HAP-1 (cell line): ENCODE results near the gene LRRC71.
A peak's percentile ranks its signal among the peaks of the same experiment; 100 is the strongest.
"Not testable (repeated sequence)": the region's sequence is repeated elsewhere in the genome, so short reads cannot be mapped to it uniquely, and the experiment has no call there.

Experiments
- DNase-seq, 2 experiments: peaks; one replicate each; pipeline ENCODE4 v3.0.0-alpha.2; 2016 to 2020; ENCODE audit warnings: low spot score in 2 of 2
- H3K27me3 ChIP-seq: fragments of 250-450 bp; sonication (Bioruptor Pico); 2 replicates; pipeline ENCODE4 v1.5.1; 2020; ENCODE audit warnings: low read depth, mild to moderate bottlenecking, moderate library complexity
- H3K36me3 ChIP-seq: fragments of 250-450 bp; sonication (Bioruptor Pico); replicated peaks from 2 replicates; pipeline ENCODE4 v1.5.1; 2020; ENCODE audit warnings: mild to moderate bottlenecking
- H3K4me1 ChIP-seq: fragments of 250-450 bp; sonication (Bioruptor Pico); 2 replicates; pipeline ENCODE4 v1.5.1; 2020; ENCODE audit warnings: mild to moderate bottlenecking
- H3K4me3 ChIP-seq: fragments of 250-450 bp; sonication (Bioruptor Pico); 2 replicates; pipeline ENCODE4 v1.5.1; 2020; ENCODE audit warnings: mild to moderate bottlenecking, moderate library complexity
- H3K9me3 ChIP-seq: fragments of 250-450 bp; sonication (Bioruptor Pico); 2 replicates; pipeline ENCODE4 v1.5.1; 2020; ENCODE audit warnings: mild to moderate bottlenecking, moderate library complexity
- in situ Hi-C: fragments of 300-500 bp; cut with MboI; formaldehyde crosslinking; loops from 3 replicates; pipeline ENCODE4 v1.14.3; 2020; ENCODE audit warnings: low sequenced_read_pairs, inconsistent platforms, mixed read lengths

LRRC71 gene

GRCh38 chr1:156922986-156923669 lies 2.7 kb downstream of the LRRC71 start:
- no peaks in the 10 kb centered on the region for H3K4me1 ChIP-seq
- peaks cover 3% of the 10 kb centered on the region; the same call in 1 of the 2 replicates for H3K9me3 ChIP-seq
- no peaks in the 10 kb centered on the region for H3K36me3 ChIP-seq
- no peak overlapping the region for H3K4me3 ChIP-seq
- in situ Hi-C loops: no loop called here
- H3K27me3 ChIP-seq: peaks cover 39% of the 10 kb centered on the region
- no peak for DNase-seq

GRCh38 chr1:156923670-156924477 lies 3.4 kb downstream of the LRRC71 start:
- H3K4me3 ChIP-seq: no peak overlapping the region
- H3K4me1 ChIP-seq: no peaks in the 10 kb centered on the region
- H3K9me3 ChIP-seq: no peaks in the 10 kb centered on the region
- in situ Hi-C loops: no loop called here
- DNase-seq: peak in 1 of 2 experiments; percentile 25
- H3K36me3 ChIP-seq: no peaks in the 10 kb centered on the region
- H3K27me3 ChIP-seq: peaks cover 41% of the 10 kb centered on the region

- H3K27me3 ChIP-seq: peaks cover 43% of the 10 kb centered on the region
- no peak for DNase-seq
- in situ Hi-C loops: no loop called here
Observed at GRCh38 chr1:156924478-156925153, 4.2 kb downstream of the LRRC71 start.

GRCh38 chr1:156925154-156926010 lies 5.0 kb downstream of the LRRC71 start:
- H3K4me1 ChIP-seq: no peaks in the 10 kb centered on the region
- no peaks in the 10 kb centered on the region for H3K36me3 ChIP-seq
- peaks cover 43% of the 10 kb centered on the region for H3K27me3 ChIP-seq
- in situ Hi-C loops: no loop called here
- H3K4me3 ChIP-seq: no peak overlapping the region
- DNase-seq: no peak
- H3K9me3 ChIP-seq: no peaks in the 10 kb centered on the region

More at GRCh38 chr1:156924478-156925153, 4.2 kb downstream of the LRRC71 start:
- H3K9me3 ChIP-seq: no peaks in the 10 kb centered on the region
- H3K36me3 ChIP-seq: no peaks in the 10 kb centered on the region
- H3K4me3 ChIP-seq: no peak overlapping the region
- no peaks in the 10 kb centered on the region for H3K4me1 ChIP-seq

GRCh38 chr1:156926175-156926574 lies 5.7 kb downstream of the LRRC71 start:
- no peaks in the 10 kb centered on the region for H3K9me3 ChIP-seq
- no peaks in the 10 kb centered on the region for H3K36me3 ChIP-seq
- peaks cover 37% of the 10 kb centered on the region for H3K27me3 ChIP-seq
- no peaks in the 10 kb centered on the region for H3K4me1 ChIP-seq
- DNase-seq: no peak
- in situ Hi-C loops: no loop called here
- no peak overlapping the region for H3K4me3 ChIP-seq

- DNase-seq, in situ Hi-C loops, H3K9me3 ChIP-seq, H3K4me3 ChIP-seq, H3K36me3 ChIP-seq, H3K4me1 ChIP-seq: not testable (repeated sequence)
- peaks cover 34% of the 10 kb centered on the region for H3K27me3 ChIP-seq
Observed at GRCh38 chr1:156926695-156927094, 6.3 kb downstream of the LRRC71 start.

- Histone ChIP-seq H3K4me3 (peak overlapping the region; percentile 26), H3K36me3 (no peaks in the 10 kb centered on the region), H3K9me3 (no peaks in the 10 kb centered on the region), H3K27me3 (peaks cover 26% of the 10 kb centered on the region), H3K4me1 (no peaks in the 10 kb centered on the region)
- peak; percentile 67 to 91 for DNase-seq
- in situ Hi-C loops: no loop called here
Observed at GRCh38 chr1:156927215-156928042, 7.0 kb downstream of the LRRC71 start.

GRCh38 chr1:156928043-156928602 lies 7.7 kb downstream of the LRRC71 start:
- Histone ChIP-seq H3K4me1 (no peaks in the 10 kb centered on the region), H3K27me3 (peaks cover 19% of the 10 kb centered on the region), H3K4me3 (no peak overlapping the region), H3K9me3 (no peaks in the 10 kb centered on the region), H3K36me3 (no peaks in the 10 kb centered on the region)
- no peak for DNase-seq
- in situ Hi-C loops: no loop called here

- no peak for DNase-seq
- no peaks in the 10 kb centered on the region for H3K36me3 ChIP-seq
- H3K9me3 ChIP-seq: no peaks in the 10 kb centered on the region
- H3K4me1 ChIP-seq: no peaks in the 10 kb centered on the region
- H3K4me3 ChIP-seq: no peak overlapping the region
- in situ Hi-C loops: no loop called here
- H3K27me3 ChIP-seq: peaks cover 8% of the 10 kb centered on the region; the same call in 1 of the 2 replicates
Observed at GRCh38 chr1:156929596-156930238, 9.3 kb downstream of the LRRC71 start.

GRCh38 chr1:156930483-156930882 lies 10.1 kb downstream of the LRRC71 start:
- no peak for DNase-seq
- H3K9me3 ChIP-seq: no peaks in the 10 kb centered on the region
- in situ Hi-C loops: no loop called here
- H3K27me3 ChIP-seq: peaks cover 8% of the 10 kb centered on the region; the same call in 1 of the 2 replicates
- H3K4me3 ChIP-seq: no peak overlapping the region
- H3K36me3 ChIP-seq: no peaks in the 10 kb centered on the region
- no peaks in the 10 kb centered on the region for H3K4me1 ChIP-seq

GRCh38 chr1:156931211-156931952 lies 10.9 kb downstream of the LRRC71 start:
- Histone ChIP-seq H3K4me1 (no peaks in the 10 kb centered on the region), H3K36me3 (no peaks in the 10 kb centered on the region), H3K4me3 (no peak overlapping the region), H3K9me3 (no peaks in the 10 kb centered on the region), H3K27me3 (peaks cover 5% of the 10 kb centered on the region; the same call in 1 of the 2 replicates)
- no peak for DNase-seq
- in situ Hi-C loops: no loop called here
